Activated T-helper 2 cell treated with anti-CD3 and anti-CD28 coated beads, Interferon-gamma antibody, Interleukin-2, Interleukin-4, amounts not matched to agents 10 μg/mL and 5 μg/mL and 100 μg/mL, durations not matched to agents 14 hours and 24 hours and 36 hours (primary cell): Measurements from ENCODE around the gene KCTD16. TPM values are rescaled to one million over a fixed set of nuclear protein-coding genes. Genes with fewer than 3 reads are reported as not detected.

Experiments used
- DNase-seq: peaks from one replicate; pipeline ENCODE4 v3.0.0; 2021; ENCODE audit warnings: low spot score
- H3K27ac Mint-ChIP-seq: one replicate; pipeline ENCODE4 v1.8.0; 2021; ENCODE audit warnings: mixed read lengths
- H3K27me3 Mint-ChIP-seq: one replicate; pipeline ENCODE4 v1.8.0; 2021; ENCODE audit warnings: low read depth, mixed read lengths
- H3K36me3 Mint-ChIP-seq: one replicate; pipeline ENCODE4 v1.8.0; 2021; ENCODE audit warnings: low read depth, mixed read lengths
- H3K4me1 Mint-ChIP-seq: one replicate; pipeline ENCODE4 v1.8.0; 2021; ENCODE audit warnings: low read depth, mixed read lengths
- H3K4me3 Mint-ChIP-seq: one replicate; pipeline ENCODE4 v1.8.0; 2021; ENCODE audit warnings: low read depth, mild to moderate bottlenecking, moderate library complexity, mixed read lengths
- H3K9me3 Mint-ChIP-seq: one replicate; pipeline ENCODE4 v1.8.0; 2021; ENCODE audit warnings: mixed read lengths
- intact Hi-C: fragments of 100-400 bp; cut with micrococcal nuclease; formaldehyde crosslinking; loops from one replicate; pipeline ENCODE4 v1.15.1; 2023
- total RNA-seq: library from RNA; stranded (reverse); gene quantifications from 2 replicates; pipeline ENCODE4 v1.2.3, GENCODE V29; 2022

KCTD16 gene
- total RNA-seq, result not detected in 2 replicates

DNA sequence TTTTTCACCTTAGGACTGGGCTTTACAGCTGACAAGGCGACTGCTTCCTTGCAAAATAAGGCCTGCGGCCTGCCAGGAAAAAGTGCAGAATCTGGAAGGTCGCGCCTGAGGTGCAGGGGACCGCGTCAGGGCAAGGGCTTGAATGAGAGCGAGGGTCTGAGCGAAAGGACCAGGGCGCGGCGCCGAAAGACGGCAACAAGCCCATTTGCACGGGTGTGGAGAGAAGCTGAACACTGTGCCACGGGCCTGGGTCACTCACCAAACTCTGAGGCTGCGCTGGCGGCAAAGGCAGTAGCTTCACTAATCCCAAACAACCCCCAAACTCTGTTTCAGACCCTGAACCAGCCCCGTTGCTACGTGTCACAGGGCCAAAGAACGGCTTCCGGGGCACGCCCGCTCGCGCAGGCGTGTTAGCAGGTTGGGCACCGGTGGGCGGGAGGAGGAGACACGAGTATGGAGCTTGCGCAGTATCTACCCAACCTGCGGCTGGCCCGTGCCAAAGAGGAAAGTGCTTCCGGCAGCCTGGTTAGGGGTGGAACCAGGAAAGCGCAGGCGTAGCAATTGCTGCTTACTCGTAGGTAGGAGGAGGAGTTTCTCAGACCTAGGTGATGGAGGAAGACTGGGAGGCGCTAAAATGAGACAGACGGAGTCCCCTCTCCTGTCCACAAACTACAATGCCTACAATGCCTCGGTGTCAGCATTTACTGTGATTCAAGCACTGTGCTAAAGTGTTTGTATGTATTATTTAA is at the start of gene KCTD16, which contains the start of gene YIPF5:
KCTD16 (plus strand) TSS at position 598 of the 749 bp plus-strand sequence.
YIPF5 (minus strand) TSS at position 384 of the 749 bp plus-strand sequence. CDS start 704 bp downstream, outside the sequence.
- Mint-ChIP-seq H3K4me1 (peaks cover 34% of the 10 kb centered on the region), H3K9me3 (no peaks in the 10 kb centered on the region), H3K36me3 (peaks cover 25% of the 10 kb centered on the region), H3K4me3 (peak within 1 kb of the TSS; percentile 99), H3K27ac (peak within 1 kb of the TSS; percentile 93), H3K27me3 (peaks cover 12% of the 10 kb centered on the region)
- peak; percentile 96 for DNase-seq
- intact Hi-C loops, result loop anchor here (1.0 to 5.0 kb wide), 3 partner anchors 22 to 1163 kb away; partner anchors contain the start of gene NR3C1

DNA sequence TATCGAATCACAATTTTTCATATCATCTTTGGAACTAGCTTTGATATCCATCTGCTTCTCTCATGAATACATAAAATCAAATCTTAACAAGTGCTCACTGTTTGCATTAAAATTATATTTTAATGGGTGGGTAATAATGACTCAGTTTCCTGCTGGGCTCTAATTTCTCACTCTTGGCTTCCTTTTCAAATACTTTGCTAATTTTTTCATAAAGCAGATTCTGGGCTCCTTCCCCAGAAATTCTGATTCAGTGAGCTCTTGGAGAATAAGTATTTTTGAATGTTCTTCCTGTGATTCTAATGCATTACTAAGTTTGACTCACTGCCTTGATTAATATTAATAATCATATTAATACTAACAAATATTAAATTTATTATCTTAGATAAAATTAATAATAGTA is 49.1 kb upstream of the KCTD16 start:
- intact Hi-C loops, result no loop called here
- H3K4me1 Mint-ChIP-seq, result no peaks in the 10 kb centered on the region
- DNase-seq, result no peak
- peaks cover 3% of the 10 kb centered on the region for H3K27me3 Mint-ChIP-seq
- no peaks in the 10 kb centered on the region for H3K36me3 Mint-ChIP-seq
- no peak overlapping the region for H3K4me3 Mint-ChIP-seq
- no peaks in the 10 kb centered on the region for H3K9me3 Mint-ChIP-seq
- no peak overlapping the region for H3K27ac Mint-ChIP-seq

DNA sequence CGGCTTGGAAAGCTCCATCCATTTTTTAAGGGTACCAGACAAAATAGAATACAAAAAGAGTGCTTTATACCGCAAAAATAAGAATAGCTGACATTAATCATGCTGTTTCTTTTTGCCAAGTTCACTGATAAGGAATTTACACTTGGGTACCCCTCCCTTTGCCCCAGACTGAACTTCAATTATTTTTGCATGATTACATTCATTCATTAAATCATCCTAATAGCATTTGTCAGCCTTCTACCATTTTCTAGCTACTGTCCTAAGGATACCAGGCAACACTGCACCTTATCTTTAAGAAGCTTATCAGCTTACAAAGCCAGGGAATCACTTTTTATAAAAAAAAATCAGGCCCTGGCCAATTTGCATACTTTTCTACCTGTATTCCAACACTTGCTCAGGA is 48.6 kb upstream of the KCTD16 start:
- H3K4me1 Mint-ChIP-seq, result no peaks in the 10 kb centered on the region
- no peak overlapping the region for H3K27ac Mint-ChIP-seq
- no peaks in the 10 kb centered on the region for H3K36me3 Mint-ChIP-seq
- H3K27me3 Mint-ChIP-seq, result peaks cover 5% of the 10 kb centered on the region
- DNase-seq, result no peak
- no peaks in the 10 kb centered on the region for H3K9me3 Mint-ChIP-seq
- intact Hi-C loops, result no loop called here
- no peak overlapping the region for H3K4me3 Mint-ChIP-seq

DNA sequence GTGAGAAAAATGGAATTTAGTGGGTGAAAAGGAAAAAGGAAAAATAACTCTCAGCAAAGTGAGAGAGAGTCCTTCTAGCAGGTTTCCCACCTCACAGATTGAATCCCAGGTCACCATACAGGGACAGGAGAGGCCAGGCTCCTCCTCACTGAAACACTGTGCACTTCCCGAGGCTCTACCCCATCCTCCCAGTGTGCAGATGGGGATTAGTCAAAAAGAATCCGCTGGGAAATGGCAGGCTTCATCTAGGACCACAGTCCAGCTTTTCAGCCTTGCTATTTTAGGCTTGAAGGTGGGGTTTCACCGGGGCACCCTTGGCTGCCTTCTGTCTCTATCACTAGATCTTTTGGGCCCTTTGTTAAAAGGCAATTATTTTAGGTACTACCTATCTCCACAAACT is 48.0 kb upstream of the KCTD16 start:
- no peaks in the 10 kb centered on the region for H3K9me3 Mint-ChIP-seq
- no peak overlapping the region for H3K4me3 Mint-ChIP-seq
- intact Hi-C loops, result no loop called here
- peaks cover 4% of the 10 kb centered on the region for H3K27me3 Mint-ChIP-seq
- DNase-seq, result no peak
- H3K4me1 Mint-ChIP-seq, result no peaks in the 10 kb centered on the region
- H3K27ac Mint-ChIP-seq, result no peak overlapping the region
- H3K36me3 Mint-ChIP-seq, result no peaks in the 10 kb centered on the region

DNA sequence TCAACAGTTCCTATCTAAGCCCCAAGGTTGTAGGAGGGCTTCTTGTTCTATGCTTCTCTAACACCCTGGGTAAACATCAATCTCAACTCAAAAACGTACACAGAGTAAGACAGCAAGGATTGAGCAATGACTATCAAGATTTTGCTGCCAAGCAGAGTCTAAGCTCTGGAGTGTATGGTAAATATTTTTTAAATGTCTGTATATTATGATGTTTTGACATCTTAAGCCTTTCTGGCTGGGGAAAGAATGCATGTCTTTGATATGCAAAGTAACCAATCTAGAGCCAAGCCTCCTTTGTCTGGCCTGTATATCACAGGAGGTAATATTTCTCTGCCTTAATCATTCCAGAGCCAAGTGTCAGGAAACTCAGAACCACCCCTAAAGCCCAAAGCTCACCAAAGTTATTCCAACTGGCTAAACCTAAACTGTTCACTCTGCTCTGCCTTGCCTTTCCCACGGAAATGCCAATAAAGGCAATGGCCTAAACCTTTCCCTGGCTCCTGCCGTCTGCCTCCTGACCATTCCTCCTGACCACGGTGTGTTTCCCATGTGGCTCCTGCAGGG is 45.4 kb upstream of the KCTD16 start:
- no peaks in the 10 kb centered on the region for H3K9me3 Mint-ChIP-seq
- peaks cover 2% of the 10 kb centered on the region for H3K27me3 Mint-ChIP-seq
- no peak overlapping the region for H3K27ac Mint-ChIP-seq
- no peaks in the 10 kb centered on the region for H3K36me3 Mint-ChIP-seq
- no peak for DNase-seq
- no peaks in the 10 kb centered on the region for H3K4me1 Mint-ChIP-seq
- intact Hi-C loops, result no loop called here
- H3K4me3 Mint-ChIP-seq, result no peak overlapping the region

DNA sequence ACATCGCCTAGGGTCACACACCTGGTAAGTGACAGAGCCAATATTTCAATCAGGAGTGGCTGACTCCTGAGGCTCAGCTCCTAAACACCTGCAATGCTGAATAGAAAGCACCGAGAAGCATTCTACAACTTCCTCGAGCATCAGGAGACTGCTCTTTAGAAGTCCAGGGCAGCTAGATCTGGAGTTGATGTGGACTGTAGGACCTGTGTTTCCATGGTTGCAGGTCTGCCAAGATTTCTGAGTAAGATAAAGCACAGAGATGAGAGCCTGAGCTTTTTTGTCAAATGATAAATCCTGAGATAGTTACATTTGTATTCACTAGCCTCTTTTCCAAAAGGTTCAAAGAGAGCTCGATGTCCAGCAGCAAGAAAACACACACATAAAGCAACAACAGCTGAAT is 44.0 kb upstream of the KCTD16 start:
- H3K36me3 Mint-ChIP-seq, result no peaks in the 10 kb centered on the region
- intact Hi-C loops, result no loop called here
- no peaks in the 10 kb centered on the region for H3K4me1 Mint-ChIP-seq
- H3K27me3 Mint-ChIP-seq, result peaks cover 2% of the 10 kb centered on the region
- no peak overlapping the region for H3K4me3 Mint-ChIP-seq
- DNase-seq, result no peak
- no peak overlapping the region for H3K27ac Mint-ChIP-seq
- H3K9me3 Mint-ChIP-seq, result no peaks in the 10 kb centered on the region

DNA sequence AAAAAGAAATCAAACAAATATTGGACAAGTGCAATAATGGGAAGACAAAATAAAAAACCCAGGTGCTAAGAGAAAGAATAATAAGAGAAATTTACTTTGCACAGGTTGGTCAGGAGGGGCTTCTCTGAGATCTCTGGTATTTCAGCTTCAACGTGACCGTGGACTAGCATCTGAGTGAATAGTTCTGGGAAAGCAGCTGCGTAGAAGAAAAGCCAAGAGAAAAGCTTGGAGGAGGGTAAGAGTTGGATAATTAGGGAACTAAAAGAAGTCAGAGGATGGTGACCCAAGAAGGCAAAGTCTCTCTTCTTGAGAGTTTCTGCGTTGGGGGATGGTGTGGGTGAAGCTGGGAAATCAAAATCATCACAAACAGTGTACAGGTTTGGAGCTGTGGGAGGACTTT is 41.8 kb upstream of the KCTD16 start:
- intact Hi-C loops, result no loop called here
- Mint-ChIP-seq H3K4me3 (no peak overlapping the region), H3K27me3 (peaks cover 2% of the 10 kb centered on the region), H3K4me1 (no peaks in the 10 kb centered on the region), H3K36me3 (no peaks in the 10 kb centered on the region), H3K27ac (no peak overlapping the region), H3K9me3 (no peaks in the 10 kb centered on the region)
- no peak for DNase-seq

DNA sequence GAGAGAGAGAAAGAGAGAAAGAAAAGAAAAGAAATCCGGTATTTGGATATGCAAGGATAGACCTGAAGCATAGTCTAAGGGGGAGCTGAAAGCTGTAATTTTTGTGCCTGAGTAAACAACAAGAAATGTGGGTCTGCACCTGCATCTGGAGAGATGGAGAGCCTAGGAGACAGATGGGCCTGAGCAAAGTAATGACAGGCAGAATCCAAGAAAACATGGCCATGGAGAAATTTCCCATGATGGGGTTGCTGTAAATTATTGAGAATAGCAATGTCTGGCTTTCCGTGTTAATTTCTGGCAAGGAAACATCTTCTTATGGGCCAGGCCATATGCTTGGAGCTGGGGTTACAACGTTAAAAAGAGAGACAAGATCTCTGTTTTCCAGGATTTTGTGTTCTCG is 40.4 kb upstream of the KCTD16 start:
- Mint-ChIP-seq H3K9me3 (no peaks in the 10 kb centered on the region), H3K4me3 (no peak overlapping the region), H3K36me3 (no peaks in the 10 kb centered on the region), H3K27ac (no peak overlapping the region), H3K27me3 (peaks cover 8% of the 10 kb centered on the region), H3K4me1 (no peaks in the 10 kb centered on the region)
- no peak for DNase-seq
- intact Hi-C loops, result no loop called here

DNA sequence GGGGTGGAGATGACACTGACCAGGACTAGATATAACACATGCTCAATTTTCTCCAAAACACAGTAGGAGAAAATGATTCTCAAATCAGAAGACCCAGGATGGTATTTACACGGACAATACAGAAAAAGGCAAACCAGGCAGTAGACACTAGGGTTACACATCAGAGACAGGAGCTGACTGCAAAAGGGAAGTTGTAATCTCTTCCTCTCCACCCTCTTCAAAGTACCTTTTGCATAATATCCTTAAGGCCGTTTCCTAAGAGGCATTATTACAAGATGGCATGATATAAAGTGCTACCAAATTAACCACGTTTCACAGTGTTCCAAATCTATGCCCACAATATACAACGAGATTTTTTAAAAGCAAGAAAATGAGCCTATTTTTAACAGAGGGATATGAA is 39.4 kb upstream of the KCTD16 start:
- peaks cover 11% of the 10 kb centered on the region for H3K27me3 Mint-ChIP-seq
- no peak for DNase-seq
- no peak overlapping the region for H3K27ac Mint-ChIP-seq
- H3K4me1 Mint-ChIP-seq, result no peaks in the 10 kb centered on the region
- H3K4me3 Mint-ChIP-seq, result no peak overlapping the region
- H3K9me3 Mint-ChIP-seq, result no peaks in the 10 kb centered on the region
- intact Hi-C loops, result no loop called here
- H3K36me3 Mint-ChIP-seq, result no peaks in the 10 kb centered on the region

DNA sequence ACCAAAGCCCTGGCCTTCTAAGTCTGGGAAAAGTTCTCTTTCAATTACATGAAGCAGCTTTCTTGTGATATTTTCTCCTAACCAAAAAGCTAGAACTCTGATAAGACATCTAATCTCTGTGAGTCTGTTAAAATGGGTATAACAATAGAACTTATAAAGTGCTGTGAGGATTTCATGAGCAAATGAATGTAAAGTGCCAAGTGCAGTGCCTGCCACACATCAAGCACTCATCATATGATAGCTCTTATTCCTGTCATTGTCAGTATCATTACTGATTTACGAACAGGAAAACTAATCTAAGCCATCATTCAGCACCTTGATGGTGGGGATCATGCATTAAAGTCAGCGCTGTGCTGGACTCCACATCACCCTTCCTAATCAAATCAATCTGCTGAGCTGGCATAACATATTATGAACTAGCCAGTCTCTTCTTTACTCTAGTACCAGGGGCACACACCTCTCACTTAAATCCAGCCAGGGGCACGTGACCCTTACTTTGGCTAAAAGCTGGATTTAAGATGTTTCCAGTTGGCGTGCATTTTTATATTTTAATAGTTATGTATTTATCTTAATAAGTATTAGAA is 37.5 kb upstream of the KCTD16 start:
- Mint-ChIP-seq H3K27ac (no peak overlapping the region), H3K36me3 (no peaks in the 10 kb centered on the region), H3K9me3 (no peaks in the 10 kb centered on the region), H3K4me1 (no peaks in the 10 kb centered on the region), H3K4me3 (no peak overlapping the region), H3K27me3 (peaks cover 16% of the 10 kb centered on the region)
- no peak for DNase-seq
- intact Hi-C loops, result no loop called here

DNA sequence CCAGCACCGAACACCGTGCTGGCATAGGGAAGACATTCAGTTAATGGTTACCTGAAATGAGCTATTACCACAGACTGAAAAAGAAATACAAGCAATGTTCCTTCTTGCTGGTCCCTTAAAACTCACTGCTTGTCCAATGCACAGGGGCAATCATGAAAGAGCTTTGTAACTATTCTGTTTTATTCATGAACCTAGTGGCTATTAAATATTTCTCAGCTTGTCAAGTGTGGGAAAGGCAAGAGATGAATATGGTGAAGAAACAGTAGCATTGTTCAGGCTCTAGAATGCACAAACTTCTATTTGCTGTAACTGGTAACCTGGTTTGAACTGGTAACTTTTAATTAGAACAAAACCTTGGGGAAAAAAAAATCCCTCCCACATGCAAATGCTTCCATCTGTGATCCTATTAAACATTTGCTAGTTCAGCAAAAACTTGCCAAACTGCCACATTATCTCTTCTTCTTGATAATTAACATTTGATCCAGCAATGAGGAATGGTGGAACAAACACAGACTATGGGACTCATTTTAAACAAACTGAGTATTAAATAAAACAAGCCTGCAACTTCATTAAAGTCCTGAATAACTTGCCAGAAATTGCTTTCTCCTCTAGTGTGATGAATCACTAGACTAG is 36.4 kb upstream of the KCTD16 start:
- intact Hi-C loops, result no loop called here
- Mint-ChIP-seq H3K4me3 (no peak overlapping the region), H3K36me3 (no peaks in the 10 kb centered on the region), H3K27me3 (peaks cover 20% of the 10 kb centered on the region), H3K9me3 (no peaks in the 10 kb centered on the region), H3K4me1 (no peaks in the 10 kb centered on the region), H3K27ac (no peak overlapping the region)
- no peak for DNase-seq

DNA sequence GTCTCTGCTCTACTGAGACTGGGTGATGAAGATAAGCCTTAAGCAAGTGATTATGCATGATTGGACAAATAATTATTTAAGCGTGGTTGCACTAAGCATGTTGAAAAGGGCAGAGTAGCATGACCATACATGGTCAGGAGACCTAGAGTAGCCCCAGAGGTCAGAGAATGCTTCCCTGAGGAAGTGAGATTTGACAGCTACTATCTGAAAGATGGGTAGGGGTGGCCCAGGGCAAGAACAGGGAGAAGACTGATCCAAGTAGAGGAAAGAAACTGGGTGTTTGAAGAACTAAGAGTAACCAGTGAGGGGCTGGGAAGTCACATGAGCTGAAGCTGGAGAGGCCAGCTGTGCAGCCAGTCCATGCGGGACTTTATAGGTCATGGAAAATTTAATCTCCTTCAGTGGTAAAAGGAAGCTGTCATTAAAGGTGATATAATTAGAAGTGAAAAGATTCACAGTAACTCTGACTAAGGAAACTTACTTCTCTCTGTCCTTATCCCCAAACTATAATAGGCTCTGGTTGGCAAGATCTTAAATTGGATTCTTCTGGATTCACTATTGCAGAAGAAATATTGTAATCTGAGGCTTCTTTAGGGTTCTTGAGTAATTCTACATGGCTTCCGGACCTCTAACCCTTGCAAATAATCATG is 35.4 kb upstream of the KCTD16 start:
- Mint-ChIP-seq H3K27me3 (peaks cover 20% of the 10 kb centered on the region), H3K4me3 (no peak overlapping the region), H3K9me3 (no peaks in the 10 kb centered on the region), H3K36me3 (no peaks in the 10 kb centered on the region), H3K27ac (no peak overlapping the region), H3K4me1 (no peaks in the 10 kb centered on the region)
- no peak for DNase-seq
- intact Hi-C loops, result no loop called here
